PFSK-1 (cell line): ENCODE data around the gene CPT1A.

Experiments
- POLR2AphosphoS5 ChIP-seq: IDR thresholded peaks from 2 replicates; pipeline ENCODE4 v1.6.1; 2012; ENCODE audit warnings: low read depth, mild to moderate bottlenecking, control low read depth, low read length, moderate library complexity
- REST ChIP-seq, 2 experiments: IDR thresholded peaks; 2 replicates each; pipeline versions ENCODE4 v1.6.1 to v1.8.0; 2011 to 2012; ENCODE audit warnings: low read depth in 2 of 2, low read length in 2 of 2, control low read depth in 1 of 2, inconsistent platforms in 1 of 2, mild to moderate bottlenecking in 1 of 2, moderate library complexity in 1 of 2; ENCODE audit not compliant: insufficient read depth in 1 of 2
- SIN3A ChIP-seq: IDR thresholded peaks from 2 replicates; pipeline ENCODE4 v1.6.1; 2012; ENCODE audit warnings: mild to moderate bottlenecking, low read length, moderate library complexity, borderline replicate concordance; ENCODE audit not compliant: insufficient read depth
- TAF1 ChIP-seq: IDR thresholded peaks from 2 replicates; pipeline ENCODE4 v1.6.1; 2012; ENCODE audit warnings: low read length, control low read depth, borderline replicate concordance; ENCODE audit not compliant: insufficient read depth

GRCh38 chr11:68774194-68774585, 67.5 kb downstream of the CPT1A start:
- TF ChIP-seq POLR2AphosphoS5: no peak
- no peak for TF ChIP-seq TAF1
- no peak for TF ChIP-seq REST (IDR thresholded peaks at IDR 0.05; ENCODE audit: insufficient read depth in 1 of 2, low read depth in 2 of 2, low read length in 2 of 2)
- TF ChIP-seq SIN3A: no peak
